Stimulated activated effector memory CD8-positive, alpha-beta T cell treated with anti-CD3 and anti-CD28 coated beads, Interleukin-12 subunit alpha, Interleukin-12 subunit beta, amount 100 ng/mL, for 72 hours (primary cell): ENCODE data around the gene C21orf91.
"Not testable (repeated sequence)": the region's sequence is repeated elsewhere in the genome, so short reads cannot be mapped to it uniquely, and the experiment has no call there.

ENCODE experiments used
- ATAC-seq: fragments of 150-1000 bp; cut with Tn5 transposase; 2 replicates; pipeline ENCODE4 v1.10.0; 2021
- DNase-seq, 2 donors: peaks; one replicate each; pipeline ENCODE4 v3.0.0; 2021 to 2022; ENCODE audit warnings: low spot score in 2 of 2
- H3K27ac Mint-ChIP-seq: one replicate; pipeline ENCODE4 v1.8.0; 2022; ENCODE audit warnings: mild to moderate bottlenecking, mixed read lengths
- H3K36me3 Mint-ChIP-seq: one replicate; pipeline ENCODE4 v1.8.0; 2022; ENCODE audit warnings: mild to moderate bottlenecking, mixed read lengths
- H3K4me1 Mint-ChIP-seq: one replicate; pipeline ENCODE4 v1.8.0; 2022; ENCODE audit warnings: mixed read lengths
- H3K4me3 Mint-ChIP-seq: one replicate; pipeline ENCODE4 v1.8.0; 2022; ENCODE audit warnings: mild to moderate bottlenecking, mixed read lengths
- H3K9me3 Mint-ChIP-seq: one replicate; pipeline ENCODE4 v1.8.0; 2022; ENCODE audit warnings: mixed read lengths

Gene C21orf91

DNA sequence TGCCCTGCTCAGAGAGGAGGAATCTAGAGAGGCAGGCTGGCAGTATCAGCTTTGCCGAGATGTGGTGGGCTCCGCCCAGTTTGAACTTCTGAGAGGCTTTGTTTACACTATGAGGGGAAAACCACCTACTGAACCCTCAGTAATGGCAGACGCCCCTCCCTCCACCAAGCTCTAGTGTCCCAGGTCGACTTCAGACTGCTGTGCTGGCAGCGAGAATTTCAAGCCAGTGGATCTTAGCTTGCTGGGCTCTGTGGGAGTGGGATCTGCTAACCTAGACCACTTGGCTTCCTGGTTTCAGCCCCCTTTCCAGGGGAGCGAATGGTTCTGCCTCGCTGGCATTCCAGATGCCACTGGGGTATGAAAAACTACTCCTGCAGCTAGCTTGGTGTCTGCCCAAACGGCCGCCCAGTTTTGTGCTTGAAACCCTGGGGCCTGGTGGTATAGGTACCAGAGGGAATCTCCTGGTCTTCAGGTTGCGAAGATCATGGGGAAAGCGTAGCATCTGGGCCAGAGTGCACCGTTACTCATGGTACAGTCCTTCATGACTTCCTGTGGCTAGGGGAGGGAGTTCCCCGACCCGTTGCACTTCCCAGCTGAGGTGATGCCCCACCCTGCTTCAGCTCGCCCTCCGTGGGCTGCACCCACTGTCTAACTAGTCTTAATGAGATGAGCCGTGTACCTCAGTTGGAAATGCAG, 43.6 kb downstream of the C21orf91 start:
- H3K27ac Mint-ChIP-seq: peak overlapping the region; percentile 81
- ATAC-seq (peak; percentile 93), DNase-seq (peak; percentile 34 to 70)
- H3K4me1 Mint-ChIP-seq: peaks cover 46% of the 10 kb centered on the region
- H3K9me3 Mint-ChIP-seq: peaks cover 11% of the 10 kb centered on the region
- peaks cover 6% of the 10 kb centered on the region for H3K36me3 Mint-ChIP-seq
- H3K4me3 Mint-ChIP-seq: peak overlapping the region; percentile 60

DNA sequence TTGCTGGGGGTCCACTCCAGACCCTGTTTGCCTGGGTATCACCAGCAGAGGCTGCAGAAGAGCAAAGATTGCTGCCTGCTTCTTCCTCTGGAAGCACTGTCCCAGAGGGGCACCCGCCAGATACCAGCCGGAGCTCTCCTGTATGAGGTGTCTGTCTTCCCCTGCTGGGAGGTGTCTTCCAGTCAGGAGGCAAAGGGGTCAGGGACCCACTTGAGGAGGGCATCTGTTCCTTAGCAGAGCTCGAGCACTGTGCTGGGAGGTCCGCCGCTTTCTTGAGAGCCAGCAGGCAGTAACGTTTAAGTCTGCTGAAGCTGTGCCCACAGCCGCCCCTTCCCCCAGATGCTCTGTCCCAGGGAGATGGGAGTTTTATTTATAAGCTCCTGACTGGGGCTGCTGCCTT, 44.1 kb downstream of the C21orf91 start:
- H3K27ac Mint-ChIP-seq: peak overlapping the region; percentile 81
- not testable (repeated sequence) for DNase-seq, ATAC-seq, H3K36me3 Mint-ChIP-seq
- H3K4me1 Mint-ChIP-seq: peaks cover 40% of the 10 kb centered on the region
- peak overlapping the region; percentile 60 for H3K4me3 Mint-ChIP-seq
- H3K9me3 Mint-ChIP-seq: peaks cover 11% of the 10 kb centered on the region

DNA sequence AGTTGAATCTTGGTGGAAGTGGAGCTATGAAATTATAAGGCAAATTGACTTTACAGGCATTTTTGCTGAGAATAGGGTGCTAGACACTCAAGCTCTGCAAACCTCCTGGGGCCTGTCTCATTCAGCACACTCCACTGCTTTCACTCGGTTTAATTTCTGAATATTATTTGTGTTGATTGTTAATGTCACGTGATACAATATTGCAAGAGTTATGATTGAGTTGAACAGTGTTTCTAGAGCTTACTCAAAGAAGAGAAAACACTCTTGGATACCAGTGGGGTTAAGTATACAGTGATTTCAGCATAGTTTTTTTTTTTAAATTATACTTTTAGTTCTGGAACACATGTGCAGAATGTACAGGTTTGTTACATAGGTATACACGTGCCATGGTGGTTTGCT, 49.7 kb downstream of the C21orf91 start:
- Mint-ChIP-seq H3K4me3 (no peak overlapping the region), H3K27ac (no peak overlapping the region), H3K36me3 (no peaks in the 10 kb centered on the region), H3K9me3 (peaks cover 14% of the 10 kb centered on the region), H3K4me1 (peaks cover 1% of the 10 kb centered on the region)
- no peak for DNase-seq
- no peak for ATAC-seq

DNA sequence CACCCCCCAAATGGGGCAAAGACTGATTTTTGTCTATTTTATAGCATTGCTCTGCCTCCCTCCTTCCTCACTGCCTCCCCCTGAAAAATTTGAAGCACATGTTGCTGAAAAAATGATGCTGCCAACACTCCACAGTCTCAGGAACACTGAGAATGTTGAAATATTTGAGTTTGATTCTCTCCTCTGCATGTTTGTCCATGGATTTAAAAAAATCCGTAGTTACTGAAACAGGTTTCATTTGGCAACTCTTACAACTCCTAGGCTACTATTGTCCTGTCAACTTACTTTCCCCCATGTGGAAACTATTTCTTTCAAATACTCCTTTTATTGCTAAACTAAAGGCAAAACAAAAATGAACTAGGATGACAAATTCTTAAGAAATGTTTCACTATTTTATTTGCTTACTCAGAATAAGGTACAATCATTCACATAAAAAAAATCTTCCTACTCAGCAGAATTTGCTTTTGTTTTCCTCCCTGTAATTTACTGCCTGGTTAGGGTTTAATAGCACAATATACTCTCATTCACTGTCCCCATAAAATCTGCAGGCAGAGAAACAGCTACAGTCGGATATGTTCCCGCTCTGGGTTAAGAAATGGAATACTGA, 50.2 kb downstream of the C21orf91 start:
- DNase-seq: no peak
- no peaks in the 10 kb centered on the region for H3K4me1 Mint-ChIP-seq
- no peak overlapping the region for H3K4me3 Mint-ChIP-seq
- no peaks in the 10 kb centered on the region for H3K36me3 Mint-ChIP-seq
- H3K27ac Mint-ChIP-seq: no peak overlapping the region
- ATAC-seq: no peak
- peaks cover 10% of the 10 kb centered on the region for H3K9me3 Mint-ChIP-seq

DNA sequence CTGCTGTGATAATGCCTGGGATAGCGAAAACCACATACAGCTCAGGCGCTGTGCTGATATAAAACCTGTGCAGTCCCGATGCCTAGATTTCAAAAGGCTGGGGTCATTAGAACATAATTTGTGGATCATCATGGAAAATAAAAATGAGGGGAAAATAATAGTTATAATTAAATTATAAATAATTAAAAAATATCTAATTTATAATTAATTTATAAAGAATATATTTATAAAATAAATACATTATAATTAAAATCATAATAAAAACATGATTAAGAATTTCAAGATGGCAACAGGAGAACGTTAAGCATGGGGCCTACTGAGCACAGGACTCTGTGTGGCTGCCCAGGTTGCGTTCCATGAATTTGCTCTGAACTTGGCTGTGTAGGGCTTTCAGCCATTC, 53.9 kb downstream of the C21orf91 start:
- no peak overlapping the region for H3K27ac Mint-ChIP-seq
- peaks cover 4% of the 10 kb centered on the region for H3K9me3 Mint-ChIP-seq
- no peaks in the 10 kb centered on the region for H3K4me1 Mint-ChIP-seq

DNA sequence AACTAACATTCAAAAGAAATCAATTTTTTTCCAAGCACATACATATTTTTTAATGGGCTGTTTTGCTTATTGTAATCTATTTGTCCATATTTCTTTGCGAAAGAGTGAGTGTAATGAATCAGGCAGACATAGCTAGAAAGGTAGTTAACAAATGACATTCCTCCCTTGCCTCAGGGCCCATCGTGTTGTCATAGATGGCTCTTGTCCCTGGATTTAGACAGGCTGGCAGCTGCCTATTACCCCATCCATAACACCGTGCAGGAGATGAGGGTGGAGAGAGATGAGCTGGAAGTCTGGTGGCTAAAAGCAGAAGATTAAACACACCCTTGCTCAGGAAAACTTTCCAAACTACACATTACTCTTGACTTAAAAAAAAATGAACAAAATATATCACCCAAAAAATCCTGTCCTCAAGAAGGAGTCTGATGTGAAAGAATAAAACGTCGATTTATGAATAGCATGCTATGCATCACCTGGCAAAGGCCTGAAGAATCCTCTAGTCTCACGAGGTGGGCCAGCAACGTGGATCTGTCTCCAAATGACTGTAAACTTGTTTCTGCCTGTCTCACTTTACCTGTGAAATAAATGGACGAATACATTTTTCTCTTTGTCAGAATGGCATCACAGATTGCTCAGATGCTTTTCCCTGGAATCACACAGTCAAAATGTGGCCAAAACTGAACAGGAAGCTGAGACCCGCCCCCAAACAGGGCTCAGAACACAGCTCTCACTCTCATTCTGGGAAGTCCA, 55.7 kb downstream of the C21orf91 start:
- Mint-ChIP-seq H3K4me1 (no peaks in the 10 kb centered on the region), H3K9me3 (no peaks in the 10 kb centered on the region), H3K4me3 (no peak overlapping the region), H3K27ac (no peak overlapping the region), H3K36me3 (no peaks in the 10 kb centered on the region)
- DNase-seq (no peak), ATAC-seq (no peak)

More for the DNA sequence above, 53.9 kb downstream of the C21orf91 start:
- H3K36me3 Mint-ChIP-seq: no peaks in the 10 kb centered on the region
- ATAC-seq (no peak), DNase-seq (no peak)
- H3K4me3 Mint-ChIP-seq: no peak overlapping the region

DNA sequence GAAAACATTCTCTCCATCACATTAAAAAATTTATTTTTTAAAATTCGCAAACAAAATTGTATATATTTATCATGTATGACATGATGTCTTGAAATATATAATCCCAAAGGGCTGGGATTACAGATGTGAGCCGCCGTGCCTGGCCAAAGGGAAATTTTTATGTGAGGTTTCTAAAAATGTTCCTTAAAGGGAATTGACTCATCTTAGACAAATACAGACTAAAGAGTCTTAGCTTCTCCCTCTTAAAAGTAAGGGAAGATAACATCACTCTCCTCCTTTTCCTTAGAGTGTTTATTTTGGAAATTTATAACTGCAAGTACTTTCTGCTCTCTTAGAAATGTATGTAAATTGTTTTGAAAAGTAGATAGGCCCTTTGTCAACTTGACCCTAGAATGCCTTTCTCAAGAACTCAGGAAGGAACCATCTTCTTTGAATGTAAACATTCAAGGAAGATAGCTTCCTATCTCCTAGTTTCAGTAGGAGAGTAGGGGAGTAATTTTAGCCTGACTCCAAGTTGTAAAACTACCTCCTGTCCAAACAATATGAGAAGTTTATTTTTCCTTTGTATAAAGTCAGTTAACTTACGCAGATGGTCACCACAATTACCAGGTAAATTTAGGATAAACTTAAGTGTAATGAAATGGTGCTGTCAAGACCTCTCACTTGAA, 59.5 kb downstream of the C21orf91 start:
- Mint-ChIP-seq H3K4me3 (no peak overlapping the region), H3K4me1 (no peaks in the 10 kb centered on the region), H3K36me3 (no peaks in the 10 kb centered on the region), H3K9me3 (no peaks in the 10 kb centered on the region), H3K27ac (no peak overlapping the region)
- DNase-seq: no peak
- ATAC-seq: no peak

DNA sequence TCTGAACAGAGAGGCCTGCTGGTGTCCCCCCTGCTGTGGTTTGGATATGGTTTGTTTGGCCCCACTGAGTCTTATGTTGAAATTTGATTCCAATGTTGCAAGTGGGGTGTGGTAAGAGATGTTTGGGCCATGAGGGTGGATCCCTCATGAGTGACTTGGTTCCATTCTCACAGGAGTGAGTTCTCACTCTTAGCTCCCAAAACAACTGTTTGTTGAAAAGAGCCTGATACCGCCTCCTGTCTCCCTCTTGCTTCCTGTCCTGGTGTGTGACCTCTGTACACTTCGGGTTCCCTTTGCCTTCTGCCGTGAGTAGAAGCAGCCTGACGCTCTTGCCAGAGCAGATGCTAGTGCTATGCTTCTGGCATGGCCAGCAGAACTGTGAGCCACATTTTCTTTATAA, 60.5 kb downstream of the C21orf91 start:
- H3K4me1 Mint-ChIP-seq: no peaks in the 10 kb centered on the region
- no peaks in the 10 kb centered on the region for H3K9me3 Mint-ChIP-seq
- DNase-seq (no peak), ATAC-seq (no peak)
- H3K4me3 Mint-ChIP-seq: no peak overlapping the region
- no peak overlapping the region for H3K27ac Mint-ChIP-seq
- H3K36me3 Mint-ChIP-seq: no peaks in the 10 kb centered on the region

DNA sequence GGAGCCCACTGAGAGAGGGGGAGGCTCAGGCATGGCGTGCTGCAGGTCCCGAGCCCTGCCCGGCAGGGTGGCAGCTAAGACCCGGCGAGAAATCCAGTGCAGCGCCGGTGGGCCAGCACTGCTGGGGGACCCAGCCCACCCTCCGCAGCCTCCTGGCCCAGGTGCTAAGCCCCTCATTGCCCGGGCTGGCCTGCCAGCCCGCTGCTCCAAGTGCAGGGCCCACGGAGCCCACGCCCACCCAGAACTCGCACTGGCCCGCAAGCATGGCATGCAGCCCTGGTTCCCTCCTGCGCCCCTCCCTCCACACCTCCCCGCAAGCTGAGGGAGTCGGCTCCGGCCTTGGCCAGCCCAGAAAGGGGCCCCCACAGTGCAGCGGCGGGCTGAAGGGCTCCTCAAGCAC, 61.5 kb downstream of the C21orf91 start:
- no peaks in the 10 kb centered on the region for H3K4me1 Mint-ChIP-seq
- no peaks in the 10 kb centered on the region for H3K36me3 Mint-ChIP-seq
- no peaks in the 10 kb centered on the region for H3K9me3 Mint-ChIP-seq
- H3K4me3 Mint-ChIP-seq: no peak overlapping the region
- no peak for DNase-seq
- no peak for ATAC-seq
- H3K27ac Mint-ChIP-seq: no peak overlapping the region

DNA sequence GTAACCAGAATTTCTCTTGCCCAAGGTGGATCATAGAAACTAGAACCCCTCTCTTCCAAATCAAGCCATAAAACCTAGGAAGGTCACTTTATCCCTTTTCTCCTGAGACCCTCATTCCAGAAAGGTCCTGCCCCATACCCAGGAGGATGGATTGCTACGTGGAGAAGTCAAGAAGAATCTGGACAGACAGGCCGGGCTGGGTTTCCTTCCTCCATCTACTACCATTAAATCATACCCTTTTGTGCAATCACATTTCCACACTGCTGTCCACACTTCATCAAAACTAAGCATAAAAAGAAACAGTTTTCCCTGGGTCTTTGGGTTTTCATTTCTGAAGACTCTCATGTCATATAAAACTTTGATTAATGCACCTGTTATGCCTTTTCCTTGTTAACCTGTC, 65.4 kb downstream of the C21orf91 start:
- H3K9me3 Mint-ChIP-seq: no peaks in the 10 kb centered on the region
- H3K36me3 Mint-ChIP-seq: no peaks in the 10 kb centered on the region
- DNase-seq: no peak
- no peak for ATAC-seq
- H3K4me1 Mint-ChIP-seq: no peaks in the 10 kb centered on the region
- H3K4me3 Mint-ChIP-seq: no peak overlapping the region
- H3K27ac Mint-ChIP-seq: no peak overlapping the region

DNA sequence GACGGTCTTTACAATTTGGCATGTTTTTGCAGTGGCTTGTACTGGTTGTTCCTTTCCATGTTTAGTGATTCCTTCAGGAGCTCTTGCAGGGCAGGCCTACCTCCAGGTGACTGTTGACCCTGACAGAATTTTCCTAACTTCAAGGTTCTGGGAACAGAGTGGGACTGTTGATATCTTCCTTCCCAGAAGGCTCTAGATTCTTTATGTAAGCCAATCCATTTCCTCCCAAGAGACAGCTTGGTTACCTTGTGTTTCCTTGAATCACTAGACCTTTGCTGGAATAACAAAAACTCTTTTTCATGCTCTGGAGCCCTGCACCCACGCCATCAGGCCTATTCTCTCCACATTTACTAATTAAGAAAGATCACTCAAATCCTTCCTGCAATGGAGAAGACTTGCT, 67.0 kb downstream of the C21orf91 start:
- H3K27ac Mint-ChIP-seq: no peak overlapping the region
- no peaks in the 10 kb centered on the region for H3K9me3 Mint-ChIP-seq
- H3K4me3 Mint-ChIP-seq: no peak overlapping the region
- no peaks in the 10 kb centered on the region for H3K36me3 Mint-ChIP-seq
- no peak for DNase-seq
- ATAC-seq: no peak
- H3K4me1 Mint-ChIP-seq: no peaks in the 10 kb centered on the region

DNA sequence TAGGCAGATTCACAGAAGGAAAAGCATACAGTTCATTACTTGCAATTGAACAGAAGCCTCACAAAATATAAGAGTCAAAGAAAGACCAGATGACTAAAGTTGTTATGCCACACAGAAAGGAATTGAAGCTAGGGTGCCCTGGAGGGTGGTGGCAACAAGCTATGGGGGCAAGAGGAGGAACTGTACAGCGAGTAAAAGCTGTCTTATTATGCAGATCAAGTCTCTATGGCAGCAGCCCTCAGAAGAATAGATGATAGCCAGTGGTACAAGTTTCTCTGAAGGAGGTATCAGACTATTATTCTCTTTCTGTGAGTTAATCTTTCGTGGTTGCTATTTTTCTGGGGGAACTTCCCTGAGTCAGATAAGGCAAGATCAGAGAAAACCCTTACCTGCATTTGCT, 72.2 kb downstream of the C21orf91 start:
- DNase-seq: no peak
- Mint-ChIP-seq H3K4me3 (no peak overlapping the region), H3K27ac (no peak overlapping the region), H3K9me3 (no peaks in the 10 kb centered on the region), H3K4me1 (peaks cover 3% of the 10 kb centered on the region), H3K36me3 (no peaks in the 10 kb centered on the region)
- ATAC-seq: peak; percentile 55

DNA sequence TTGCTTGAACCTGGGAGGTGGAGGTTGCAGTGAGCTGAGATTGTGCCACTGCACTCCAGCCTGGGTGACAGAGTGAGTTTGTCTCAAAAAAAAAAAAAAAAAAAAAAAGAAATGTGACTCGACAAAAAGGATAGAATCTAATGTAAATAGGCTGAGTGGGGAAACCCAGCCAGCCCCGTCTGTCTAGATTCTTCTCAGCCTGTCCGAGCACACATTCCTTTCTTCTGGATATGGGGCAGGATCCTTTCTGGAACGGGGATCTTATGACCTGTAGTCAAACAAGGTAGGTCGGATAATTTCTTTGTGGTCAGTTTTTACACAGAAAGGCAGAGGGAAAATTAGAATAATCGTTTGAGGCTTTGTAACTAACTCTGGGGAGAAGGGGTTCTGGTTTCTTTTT, 74.1 kb downstream of the C21orf91 start:
- no peak overlapping the region for H3K27ac Mint-ChIP-seq
- no peaks in the 10 kb centered on the region for H3K9me3 Mint-ChIP-seq
- DNase-seq (no peak), ATAC-seq (no peak)
- no peaks in the 10 kb centered on the region for H3K36me3 Mint-ChIP-seq
- H3K4me3 Mint-ChIP-seq: no peak overlapping the region
- peaks cover 13% of the 10 kb centered on the region for H3K4me1 Mint-ChIP-seq

DNA sequence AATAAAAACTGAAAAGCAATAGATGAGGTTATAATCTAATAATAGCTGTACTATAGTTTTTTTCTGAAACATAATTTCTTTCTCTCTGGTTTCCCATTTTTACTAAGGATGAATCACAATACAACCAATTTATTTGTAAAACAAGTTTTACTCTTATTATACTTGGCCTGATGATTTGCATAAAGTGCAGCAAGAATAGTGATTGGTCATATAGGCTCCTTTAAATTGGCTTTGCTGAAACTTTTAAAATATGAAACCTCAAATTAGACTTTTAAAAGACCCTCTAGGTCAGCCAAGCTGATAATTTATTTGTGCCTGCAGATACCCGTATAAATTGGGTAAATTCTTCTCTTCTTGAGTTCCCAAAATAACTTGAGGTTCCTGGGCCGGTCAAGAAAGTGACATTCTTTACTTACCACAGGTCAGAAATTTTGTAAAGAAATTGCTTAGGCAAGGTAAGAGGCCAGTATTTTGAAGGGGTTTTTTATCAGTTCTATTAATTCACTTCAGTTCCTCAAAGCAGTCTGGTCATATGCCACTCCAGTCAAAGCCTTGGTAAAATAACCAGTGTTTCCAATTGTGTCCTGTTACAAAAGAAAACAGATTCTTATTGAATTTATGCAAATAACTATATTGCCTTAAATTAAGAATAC, 76.1 kb downstream of the C21orf91 start:
- DNase-seq: no peak
- Mint-ChIP-seq H3K27ac (no peak overlapping the region), H3K36me3 (no peaks in the 10 kb centered on the region), H3K4me1 (peaks cover 18% of the 10 kb centered on the region), H3K4me3 (no peak overlapping the region), H3K9me3 (no peaks in the 10 kb centered on the region)
- peak; percentile 68 for ATAC-seq

DNA sequence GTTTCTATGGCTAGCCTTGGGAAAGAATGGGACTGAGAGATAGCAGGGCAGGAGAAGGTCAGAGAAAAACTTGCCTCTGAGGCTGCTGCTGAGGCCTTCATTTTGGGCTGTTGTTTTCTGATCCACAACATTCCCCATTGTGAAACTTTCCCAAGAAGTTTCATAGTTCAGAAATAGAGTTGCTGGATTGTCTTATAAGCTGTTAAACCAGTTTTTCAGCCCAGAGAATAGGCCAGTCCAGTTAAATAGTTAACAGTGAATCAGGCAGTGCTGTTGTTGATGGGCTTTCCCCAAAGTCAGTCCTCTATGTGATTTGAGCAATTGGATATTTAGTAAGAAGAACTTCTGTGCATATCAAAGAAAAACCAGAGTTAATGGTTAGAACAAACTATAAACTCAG, 77.0 kb downstream of the C21orf91 start:
- no peaks in the 10 kb centered on the region for H3K9me3 Mint-ChIP-seq
- no peaks in the 10 kb centered on the region for H3K36me3 Mint-ChIP-seq
- H3K4me3 Mint-ChIP-seq: no peak overlapping the region
- no peak for DNase-seq
- peak overlapping the region; percentile 24 for H3K27ac Mint-ChIP-seq
- H3K4me1 Mint-ChIP-seq: peaks cover 18% of the 10 kb centered on the region
- no peak for ATAC-seq
